B cell (primary cell): ENCODE results near the gene TMEM255B. TPM values are rescaled to one million over a fixed set of nuclear protein-coding genes. Genes with fewer than 3 reads are reported as not detected.

Experiments
- ATAC-seq: fragments of 200-7000 bp; cut with Tn5 transposase; one replicate; pipeline ENCODE4 v1.10.0; 2021; ENCODE audit warnings: low read depth, mild to moderate bottlenecking, moderate number of reproducible peaks, moderate library complexity
- CTCF ChIA-PET: fragments of 350-600 bp; sonication (Branson Sonifier 250); formaldehyde crosslinking; loops from one replicate; lab custom pipeline; 2021; ENCODE audit warnings: antibody characterized with exemption, inconsistent platforms; lab: Charles Lee
- POLR2A ChIA-PET: fragments of 350-600 bp; sonication (Branson Sonifier 250); formaldehyde crosslinking; loops from one replicate; lab custom pipeline; 2021; ENCODE audit warnings: antibody characterized with exemption; lab: Charles Lee
- DNase-seq: peaks from one replicate; pipeline ENCODE4 v3.0.0; 2013
- H2AFZ ChIP-seq: 2 replicates; pipeline ENCODE4 v1.6.1; 2012; ENCODE audit warnings: mild to moderate bottlenecking, low read depth, low read length; ENCODE audit not compliant: insufficient read depth, poor library complexity, severe bottlenecking
- H3K27ac ChIP-seq, 2 donors: 1 replicate in 1 of 2; 2 replicates in 1 of 2; pipeline ENCODE4 v1.5.1; 2012 to 2013; ENCODE audit warnings: low read length in 2 of 2, mild to moderate bottlenecking in 2 of 2, moderate library complexity in 1 of 2
- H3K27me3 ChIP-seq, 4 experiments: fragments of 200-600 bp in 1 of 4; sonication (generic) in 1 of 4; replicated peaks in 1 of 4; 1 replicate in 2 of 4; 2 replicates in 2 of 4; pipeline versions ENCODE4 v1.6.1 to v1.7.0; 2013 to 2016; ENCODE audit warnings: low read length in 3 of 4, mild to moderate bottlenecking in 2 of 4, mixed read lengths in 1 of 4, moderate library complexity in 1 of 4; ENCODE audit not compliant: insufficient read depth in 4 of 4, control insufficient read depth in 3 of 4; ENCODE audit errors: control extremely low read depth in 1 of 4
- H3K36me3 ChIP-seq, 2 experiments: replicated peaks in 1 of 2; 1 replicate in 1 of 2; 2 replicates in 1 of 2; pipeline versions ENCODE4 v1.6.1 to v1.7.1; 2013; ENCODE audit warnings: low read length in 1 of 2; ENCODE audit not compliant: insufficient read depth in 2 of 2, control insufficient read depth in 1 of 2; ENCODE audit errors: control extremely low read depth in 1 of 2, extremely low read depth in 1 of 2
- H3K4me1 ChIP-seq, 2 donors: fragments of 200-600 bp in 1 of 2; sonication (generic) in 1 of 2; 1 replicate in 1 of 2; 2 replicates in 1 of 2; pipeline versions ENCODE4 v1.5.1 to v1.6.1; 2013 to 2017; ENCODE audit warnings: low read length in 2 of 2; ENCODE audit not compliant: control insufficient read depth in 2 of 2, insufficient read depth in 2 of 2
- H3K4me2 ChIP-seq: replicated peaks from 2 replicates; pipeline ENCODE3; 2012; ENCODE audit warnings: mild to moderate bottlenecking, low read depth, low read length; ENCODE audit not compliant: poor library complexity, severe bottlenecking
- H3K4me3 ChIP-seq, 5 experiments: fragments of 200-600 bp in 1 of 5; sonication (generic) in 1 of 5; 1 replicate in 3 of 5; 2 replicates in 2 of 5; pipeline versions ENCODE4 v1.5.1 to v1.7.0; 2011 to 2016; ENCODE audit warnings: low read length in 4 of 5, mild to moderate bottlenecking in 4 of 5, low read depth in 2 of 5, control low read depth in 1 of 5, moderate library complexity in 1 of 5; ENCODE audit not compliant: insufficient read depth in 1 of 5; ENCODE audit errors: control extremely low read depth in 1 of 5, extremely low read depth in 1 of 5
- H3K79me2 ChIP-seq: fragments of 200-600 bp; sonication (generic); one replicate; pipeline ENCODE4 v1.6.0; 2016; ENCODE audit warnings: low read length; ENCODE audit not compliant: control insufficient read depth, insufficient read depth
- H3K9ac ChIP-seq: fragments of 200-600 bp; sonication (generic); 2 replicates; pipeline ENCODE4 v1.6.1; 2017; ENCODE audit warnings: mild to moderate bottlenecking, low read length, moderate library complexity
- H3K9me3 ChIP-seq, 3 donors: one replicate each; pipeline versions ENCODE4 v1.6.1 to v1.7.1; 2013; ENCODE audit warnings: low read length in 2 of 3; ENCODE audit not compliant: control insufficient read depth in 2 of 3, insufficient read depth in 1 of 3; ENCODE audit errors: control extremely low read depth in 1 of 3
- H4K20me1 ChIP-seq: 2 replicates; pipeline ENCODE4 v1.6.0; 2012; ENCODE audit warnings: mild to moderate bottlenecking, low read length; ENCODE audit not compliant: insufficient read depth, control insufficient read depth, poor library complexity, severe bottlenecking
- H3K27ac Mint-ChIP-seq: one replicate; pipeline ENCODE4 v1.8.0; 2021; ENCODE audit warnings: mixed read lengths
- H3K27me3 Mint-ChIP-seq: one replicate; pipeline ENCODE4 v1.8.0; 2021; ENCODE audit warnings: mixed read lengths
- H3K4me1 Mint-ChIP-seq: one replicate; pipeline ENCODE4 v1.8.0; 2021; ENCODE audit warnings: mixed read lengths
- H3K4me3 Mint-ChIP-seq: one replicate; pipeline ENCODE4 v1.8.0; 2021; ENCODE audit warnings: mixed read lengths
- H3K9me3 Mint-ChIP-seq: one replicate; pipeline ENCODE4 v1.8.0; 2022; ENCODE audit warnings: mixed read lengths; ENCODE audit not compliant: insufficient read depth
- CTCF ChIP-seq: fragments of 200-600 bp; IDR thresholded peaks from one replicate; pipeline ENCODE4 v1.8.0; 2022; ENCODE audit warnings: antibody characterized with exemption, mild to moderate bottlenecking
- EZH2 ChIP-seq: IDR thresholded peaks from 2 replicates; pipeline ENCODE4 v1.6.1; 2012; ENCODE audit warnings: borderline replicate concordance, low read depth, mild to moderate bottlenecking, moderate library complexity, low read length; ENCODE audit not compliant: insufficient read depth, poor library complexity, severe bottlenecking
- WGBS: methylation state at CpG from one replicate; pipeline ENCODE4 v1.1.5; 2013; ENCODE audit warnings: missing lambda C conversion rate; ENCODE audit not compliant: insufficient coverage; 5-methylcytosine and 5-hydroxymethylcytosine counted together
- intact Hi-C: fragments of 100-400 bp; cut with micrococcal nuclease; formaldehyde crosslinking; loops from one replicate; pipeline ENCODE4 v1.10.0; 2022
- polyA plus RNA-seq: library from polyadenylated mRNA; depleted of rRNA; stranded (reverse); fragments of >200 nt; gene quantifications from 2 replicates; pipeline ENCODE4 v1.2.3, GENCODE V29; 2012
- total RNA-seq, 2 donors: library from RNA; stranded (reverse); fragments of 120-200 nt in 1 of 2; gene quantifications; 1 replicate in 1 of 2; 2 replicates in 1 of 2; pipeline versions ENCODE4 v1.2.3 to v1.2.4, GENCODE V29; 2013 to 2022

TMEM255B gene
- total and polyA plus RNA-seq, 2 donors (not counting 1 experiment from before 2014, with no cell fraction given) = 2.1 to 8.2 TPM

GRCh38 chr13:113734099-113734825 lies 24.8 kb upstream of the TMEM255B start:
- CTCF ChIA-PET = no interaction called here
- Histone ChIP-seq H3K27me3 (peaks cover 0 to 7% (median 1%) of the 10 kb centered on the region in 4 experiments), H3K4me2 (no peak overlapping the region), H3K4me3 (no peak overlapping the region), H3K27ac (no peak overlapping the region), H3K9ac (no peak overlapping the region), H3K36me3 (no peaks in the 10 kb centered on the region), H4K20me1 (no peaks in the 10 kb centered on the region), H2AFZ (no peak overlapping the region), H3K79me2 (no peaks in the 10 kb centered on the region), H3K4me1 (peaks cover 5 to 11% of the 10 kb centered on the region in 2 donors), H3K9me3 (peaks cover 0 to 20% (median 0%) of the 10 kb centered on the region in 3 donors)
- DNase-seq (no peak), ATAC-seq (no peak)
- intact Hi-C loops = no loop called here
- Mint-ChIP-seq H3K27me3 (no peaks in the 10 kb centered on the region), H3K4me1 (peaks cover 5% of the 10 kb centered on the region), H3K27ac (no peak overlapping the region), H3K9me3 (no peaks in the 10 kb centered on the region), H3K4me3 (no peak overlapping the region)
- POLR2A ChIA-PET = no interaction called here
- no peak for TF ChIP-seq CTCF
- no peak for TF ChIP-seq EZH2
- WGBS = 87% methylated on average over 26 of the region's 26 CpGs

- Histone ChIP-seq H3K9ac (no peak overlapping the region), H3K4me1 (peaks cover 5 to 11% of the 10 kb centered on the region in 2 donors), H3K27me3 (peaks cover 0 to 6% (median 1%) of the 10 kb centered on the region in 4 experiments), H2AFZ (no peak overlapping the region), H3K79me2 (no peaks in the 10 kb centered on the region), H3K9me3 (peaks cover 0 to 24% (median 0%) of the 10 kb centered on the region in 3 donors), H3K4me3 (no peak overlapping the region), H4K20me1 (no peaks in the 10 kb centered on the region), H3K4me2 (no peak overlapping the region), H3K27ac (no peak overlapping the region), H3K36me3 (no peaks in the 10 kb centered on the region)
- no peak for DNase-seq
- ATAC-seq = no peak
- WGBS = 83% methylated on average over 6 of the region's 8 CpGs
- intact Hi-C loops = no loop called here
- CTCF ChIA-PET = no interaction called here
- POLR2A ChIA-PET = no interaction called here
- Mint-ChIP-seq H3K4me1 (peaks cover 5% of the 10 kb centered on the region), H3K27ac (no peak overlapping the region), H3K4me3 (no peak overlapping the region), H3K27me3 (no peaks in the 10 kb centered on the region), H3K9me3 (no peaks in the 10 kb centered on the region)
- no peak for TF ChIP-seq CTCF
- no peak for TF ChIP-seq EZH2
These were observed 24.2 kb upstream of the TMEM255B start for GRCh38 chr13:113734826-113735125.
